Limb (tissue), 2 donors: Measurements from ENCODE around the gene HDAC4.
A peak's percentile ranks its signal among the peaks of the same experiment; 100 is the strongest.
"Not testable (repeated sequence)": the region's sequence is repeated elsewhere in the genome, so short reads cannot be mapped to it uniquely, and the experiment has no call there.

Source experiments
- DNase-seq, 2 donors: peaks; one replicate each; pipeline ENCODE4 v3.0.0-alpha.2; 2016; ENCODE audit errors: extremely low spot score in 2 of 2

Gene HDAC4

GRCh38 chr2:239040152-239040761, 360.6 kb downstream of the HDAC4 start:
- DNase-seq, result no peak

DNA sequence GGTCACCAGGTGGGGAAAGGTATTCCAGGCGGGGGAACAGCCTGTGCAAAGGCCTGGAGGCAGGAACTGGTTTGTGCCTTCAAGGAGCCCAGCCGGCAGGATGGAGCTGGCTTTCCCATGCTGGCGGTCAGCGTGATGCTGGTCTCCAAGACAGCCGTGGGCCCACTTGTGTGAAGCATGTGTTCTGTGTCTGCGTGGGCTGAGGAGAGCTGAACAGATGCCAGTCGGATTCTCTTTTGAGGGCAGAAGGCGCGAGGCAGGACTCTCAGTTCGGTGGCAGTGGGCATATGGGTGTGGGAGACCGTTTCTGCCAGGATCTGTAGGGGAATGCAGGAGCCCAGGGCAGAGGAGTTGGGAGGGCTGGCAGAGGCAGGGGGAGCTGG, 361.4 kb downstream of the HDAC4 start:
- no peak for DNase-seq

DNA sequence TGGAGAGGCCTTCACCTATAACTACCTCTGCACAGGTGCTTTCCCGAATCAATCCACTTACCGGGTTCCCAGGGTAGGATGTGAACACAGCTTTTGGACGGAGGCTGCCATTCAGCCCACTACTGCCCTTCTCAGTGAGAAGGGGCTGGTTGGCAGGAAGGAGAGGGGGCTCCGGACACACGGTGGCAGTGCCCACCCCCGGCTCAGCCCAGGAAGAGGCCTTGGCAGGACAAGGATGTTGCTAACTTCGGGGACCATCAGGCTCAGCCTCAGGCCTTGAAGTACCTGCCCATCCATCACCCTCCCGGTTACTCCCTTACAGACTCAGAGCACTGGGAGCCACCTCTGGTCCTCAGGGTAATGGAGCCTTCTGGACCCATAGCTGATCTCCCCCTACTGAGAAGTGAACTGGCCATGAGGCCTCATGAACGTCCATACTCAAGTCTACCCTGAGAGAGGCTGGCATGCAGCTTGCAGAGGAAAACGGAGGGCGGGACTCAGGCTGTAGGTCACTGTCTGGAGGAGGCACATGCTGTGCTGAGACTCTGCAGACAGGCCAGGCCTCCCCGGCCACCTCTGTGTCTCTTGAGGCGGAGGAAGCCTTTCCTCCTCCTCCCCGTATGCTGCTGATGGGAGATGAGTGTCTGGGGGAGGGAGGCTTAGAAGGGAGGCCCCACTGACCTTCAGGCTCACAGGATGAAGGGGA, 361.9 kb downstream of the HDAC4 start:
- DNase-seq, result no peak

GRCh38 chr2:239038284-239038683, 362.5 kb downstream of the HDAC4 start:
- DNase-seq, result not testable (repeated sequence)

GRCh38 chr2:239037559-239037910, 363.3 kb downstream of the HDAC4 start:
- no peak for DNase-seq

DNA sequence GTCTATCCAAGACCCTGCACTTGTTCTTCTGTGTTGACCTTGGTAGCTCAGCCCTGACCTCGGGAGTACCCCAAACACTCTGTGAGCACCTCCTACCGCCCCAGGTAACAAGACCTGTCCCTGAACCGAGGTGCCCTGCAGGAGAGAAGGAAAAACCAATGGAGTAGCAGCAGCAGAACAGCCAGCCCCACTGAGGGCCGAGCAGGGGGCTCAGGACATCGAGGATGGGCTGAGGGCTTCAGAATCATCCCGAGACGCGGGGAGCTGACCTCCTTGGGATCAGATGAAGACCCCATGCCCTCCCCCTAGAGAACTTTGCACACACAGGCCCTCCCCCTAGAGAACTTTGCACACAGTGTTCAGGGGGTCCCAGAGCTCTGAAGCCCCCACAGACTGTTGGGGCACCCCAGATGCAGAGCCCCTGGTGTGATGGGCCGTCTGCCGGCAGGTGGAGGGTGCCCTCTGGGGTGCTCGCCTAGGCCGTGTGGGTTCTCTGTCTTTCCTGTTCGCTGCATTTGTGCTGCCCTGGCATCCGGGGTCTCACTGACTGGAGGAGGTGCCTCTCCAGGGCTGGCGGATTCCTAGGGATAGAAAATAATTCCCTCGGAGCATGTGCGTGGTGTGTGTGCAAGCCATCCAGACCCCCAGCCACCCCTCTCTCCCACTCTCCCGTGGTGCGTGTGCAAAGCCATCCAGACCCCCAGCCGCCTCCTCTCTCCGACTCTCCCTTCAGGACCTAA, 363.8 kb downstream of the HDAC4 start:
- no peak for DNase-seq

GRCh38 chr2:239035997-239036731, 364.7 kb downstream of the HDAC4 start:
- no peak for DNase-seq

DNA sequence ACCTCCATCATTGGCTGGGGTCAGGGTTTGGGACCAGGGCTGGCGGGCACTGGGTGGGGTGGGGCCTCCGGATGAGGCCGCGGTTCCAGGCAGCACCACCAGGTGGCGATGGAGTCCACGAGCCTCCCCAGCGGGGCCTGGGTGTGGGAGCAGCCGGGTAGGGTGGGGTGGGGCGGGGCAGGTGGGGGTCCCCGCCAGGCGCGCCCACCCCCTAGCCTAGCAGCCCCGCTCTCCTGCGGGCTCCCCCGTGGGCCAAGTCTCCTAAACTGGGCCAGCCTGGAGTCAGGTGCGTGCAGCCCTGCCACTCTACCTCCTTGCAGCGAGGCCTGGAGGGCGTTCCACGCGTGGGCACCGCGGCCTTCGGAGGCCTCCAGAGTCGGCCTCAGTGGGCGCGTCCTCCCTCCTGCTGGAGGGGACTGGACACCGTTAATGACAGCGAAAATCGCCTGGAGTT, 365.4 kb downstream of the HDAC4 start:
- peak in 1 of 2 donors; percentile 77 for DNase-seq

GRCh38 chr2:239034561-239035341, 366.1 kb downstream of the HDAC4 start:
- no peak for DNase-seq

- DNase-seq, result no peak
Observed at GRCh38 chr2:239033801-239034560, 366.8 kb downstream of the HDAC4 start.

DNA sequence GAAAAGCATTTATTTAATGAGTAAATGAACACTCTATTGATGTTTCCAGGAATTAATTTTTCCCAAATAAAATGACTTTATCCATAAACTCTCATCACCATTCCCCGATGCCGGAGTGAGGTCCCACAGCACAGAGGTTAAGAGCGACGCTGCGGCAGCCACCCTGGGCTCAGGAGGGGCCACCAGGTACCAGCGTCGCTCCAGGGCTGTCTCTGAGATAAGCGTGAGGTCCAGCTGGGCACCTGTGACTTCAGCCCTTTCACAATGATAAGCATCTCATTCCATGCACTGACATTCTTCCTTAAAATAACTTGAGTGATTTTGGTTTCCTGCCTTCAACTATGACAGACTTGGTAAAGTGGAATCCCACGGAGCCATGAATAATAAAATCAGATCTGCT, 370.9 kb downstream of the HDAC4 start:
- no peak for DNase-seq

DNA sequence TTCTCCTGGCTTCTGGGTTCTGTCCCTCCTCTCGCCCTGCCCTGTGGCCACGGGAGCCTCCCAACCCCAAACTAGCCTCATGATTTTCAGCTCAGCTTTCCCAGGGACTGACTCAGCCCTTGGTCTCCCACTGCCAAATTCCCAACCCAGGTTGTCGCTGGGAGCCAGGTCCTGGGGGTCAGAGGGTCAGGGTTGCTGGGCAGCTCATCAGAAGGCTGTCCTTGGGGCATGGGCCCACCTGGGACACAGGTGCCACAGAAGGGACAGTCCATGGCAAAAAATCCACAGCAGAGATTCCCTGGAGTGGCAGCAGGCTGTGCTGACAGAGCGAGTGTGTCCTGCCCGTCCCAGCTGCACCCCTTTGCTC, 372.6 kb downstream of the HDAC4 start:
- no peak for DNase-seq

DNA sequence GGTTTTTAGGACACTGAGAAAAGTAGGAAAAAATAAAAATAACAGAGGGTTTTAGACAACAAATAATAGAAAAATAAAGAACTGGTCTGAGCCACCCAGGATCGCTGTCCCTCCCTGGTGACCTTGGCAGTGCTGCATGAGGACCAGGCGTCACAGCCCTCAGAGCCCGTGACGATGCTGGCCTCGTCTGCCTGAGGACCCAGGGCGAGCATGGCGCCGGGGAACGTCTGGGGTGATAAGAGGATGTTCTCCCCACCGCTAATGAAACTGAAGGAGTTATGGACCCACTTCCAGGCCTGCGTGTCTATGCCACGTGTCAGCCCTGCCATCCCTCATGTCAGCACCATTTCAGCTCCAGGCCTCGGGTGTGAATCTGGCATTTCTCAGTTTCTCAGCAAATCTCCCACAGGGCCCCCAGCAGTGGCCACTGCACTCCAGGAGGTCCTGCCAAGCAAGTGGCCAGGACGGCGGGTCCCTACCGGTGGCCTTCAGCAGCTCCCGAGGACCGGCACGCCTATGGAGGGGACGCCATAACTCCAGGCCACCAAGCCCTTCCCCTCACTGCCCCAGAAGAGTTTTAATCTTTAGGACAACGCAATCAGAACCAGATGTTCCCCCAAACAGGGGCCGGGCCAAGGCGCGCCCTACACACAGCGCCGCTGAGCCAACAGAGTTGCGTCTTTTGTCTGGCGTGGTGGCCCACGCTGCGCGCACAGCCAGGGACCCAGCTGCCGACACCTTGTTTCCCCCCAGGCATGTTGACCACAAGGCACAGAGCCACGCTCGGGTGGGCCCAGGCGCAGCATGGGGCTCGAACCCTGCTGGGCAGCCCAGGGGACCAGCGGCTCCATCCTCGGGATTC, 373.2 kb downstream of the HDAC4 start:
- no peak for DNase-seq

- no peak for DNase-seq
Observed at GRCh38 chr2:239026711-239027361, 374.0 kb downstream of the HDAC4 start.

DNA sequence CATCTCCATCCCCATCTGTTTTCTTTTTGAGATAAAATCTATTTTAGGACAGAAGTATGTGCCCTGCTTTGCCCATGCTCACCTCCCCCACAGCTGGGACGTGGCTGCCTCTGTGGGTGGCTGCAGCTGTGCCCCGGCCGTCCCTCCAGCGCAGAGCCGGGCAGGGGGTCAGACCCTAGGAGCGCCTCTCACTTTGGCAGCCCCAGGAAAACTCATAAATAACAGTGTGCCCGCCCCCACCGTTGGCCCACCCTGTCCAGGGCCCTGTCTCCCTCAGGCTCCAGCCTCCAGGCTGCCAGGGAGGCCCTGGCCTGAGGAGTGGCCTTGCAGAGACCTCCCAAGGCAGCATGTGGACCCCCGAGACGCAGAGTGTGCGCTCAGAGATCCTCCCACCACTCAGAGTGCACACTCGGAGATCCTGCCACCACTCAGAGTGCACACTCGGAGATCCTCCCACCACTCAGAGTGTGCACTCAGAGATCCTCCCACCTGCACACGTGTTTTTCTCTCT, 374.8 kb downstream of the HDAC4 start:
- no peak for DNase-seq

DNA sequence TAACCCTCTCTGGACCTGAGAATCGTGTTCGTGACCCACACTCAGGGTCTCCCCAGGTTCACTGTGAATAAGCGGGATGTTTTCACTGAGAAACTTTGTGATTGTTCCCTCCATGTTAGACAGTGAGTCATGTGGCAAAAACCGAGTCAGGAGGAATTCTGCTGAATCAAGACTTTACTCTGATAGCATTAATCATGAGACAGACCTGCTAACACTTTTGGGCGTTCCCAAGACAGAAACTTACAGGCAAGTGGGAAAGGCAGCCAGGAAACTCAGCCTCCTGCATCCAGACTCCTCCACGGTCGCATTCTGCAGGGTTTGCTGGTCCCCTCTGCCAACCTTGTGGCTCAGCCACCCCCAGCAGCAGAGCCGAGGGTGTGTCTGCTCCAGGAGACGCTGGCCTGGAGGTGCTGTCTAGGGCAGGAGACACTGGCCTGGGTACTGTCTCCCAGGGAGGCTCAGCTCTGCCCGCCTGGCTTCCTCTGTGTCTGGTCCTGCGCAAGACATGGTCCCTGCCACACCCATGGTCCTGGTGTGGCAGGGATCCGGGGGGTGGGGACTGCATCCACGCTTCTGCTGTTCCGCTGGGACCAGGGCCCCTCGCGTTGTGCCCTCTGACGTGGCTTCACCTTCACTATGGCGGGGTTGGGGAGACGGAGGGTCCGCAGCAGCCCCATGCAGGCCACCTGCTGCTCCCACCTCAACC, 375.6 kb downstream of the HDAC4 start:
- DNase-seq, result no peak

- no peak for DNase-seq
Observed at GRCh38 chr2:239024226-239024625, 376.6 kb downstream of the HDAC4 start.
